ENCODE measurements around the gene ACBD6. TPM values are rescaled to one million over a fixed set of nuclear protein-coding genes. Genes with fewer than 3 reads are reported as not detected.

Gene ACBD6
- total and polyA plus RNA-seq, 10 of the 15 experiments (the other 5 are each of a cell fraction or from before 2014, with no cell fraction given), result 15.0 to 67.3 (median 55.0) TPM

GRCh38 chr1:180271272-180272255 lies 230.8 kb downstream of the ACBD6 start (continued):
- TF ChIP-seq ZNF687 (IDR thresholded peaks at IDR 0.05), result no peak
- no peak for TF ChIP-seq POLR2AphosphoS5 (IDR thresholded peaks at IDR 0.05; ENCODE audit: low read length)
- no peak for TF ChIP-seq RAD51 (IDR thresholded peaks at IDR 0.05)
- TF ChIP-seq ZNF384 (IDR thresholded peaks at IDR 0.05; ENCODE audit: borderline replicate concordance, low read depth, low read length), result no peak
- no peak for TF ChIP-seq FOS (IDR thresholded peaks at IDR 0.05; ENCODE audit: borderline replicate concordance, extremely low read depth, insufficient read length)
- no peak for TF ChIP-seq ZNF24 (IDR thresholded peaks at IDR 0.05)

All from GM12878 (cell line).